ENCODE measurements around the gene SYTL5.

DNA sequence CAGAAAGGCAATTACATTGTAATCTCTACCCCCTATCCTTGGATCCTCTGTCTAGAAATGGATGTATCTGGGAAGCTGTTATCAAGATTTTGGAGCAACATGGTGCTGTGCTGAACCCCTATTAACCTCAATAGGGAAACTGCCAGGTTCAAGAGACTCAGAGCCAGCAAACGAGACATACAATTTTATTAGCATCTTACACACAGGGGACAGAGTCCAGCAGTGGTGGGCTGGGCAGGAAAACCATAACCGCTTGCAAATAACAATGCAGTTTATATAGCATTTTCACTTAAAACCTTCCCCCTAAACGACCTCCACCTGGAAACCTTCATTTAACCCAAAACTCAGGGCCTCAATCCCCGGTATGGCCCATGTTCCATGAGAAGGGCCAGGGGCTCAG is 79.5 kb downstream of the SYTL5 start:
- no peak for TF ChIP-seq POLR2AphosphoS5 (IDR thresholded peaks at IDR 0.05; ENCODE audit: low read depth)
- TF ChIP-seq, protein P1, sequence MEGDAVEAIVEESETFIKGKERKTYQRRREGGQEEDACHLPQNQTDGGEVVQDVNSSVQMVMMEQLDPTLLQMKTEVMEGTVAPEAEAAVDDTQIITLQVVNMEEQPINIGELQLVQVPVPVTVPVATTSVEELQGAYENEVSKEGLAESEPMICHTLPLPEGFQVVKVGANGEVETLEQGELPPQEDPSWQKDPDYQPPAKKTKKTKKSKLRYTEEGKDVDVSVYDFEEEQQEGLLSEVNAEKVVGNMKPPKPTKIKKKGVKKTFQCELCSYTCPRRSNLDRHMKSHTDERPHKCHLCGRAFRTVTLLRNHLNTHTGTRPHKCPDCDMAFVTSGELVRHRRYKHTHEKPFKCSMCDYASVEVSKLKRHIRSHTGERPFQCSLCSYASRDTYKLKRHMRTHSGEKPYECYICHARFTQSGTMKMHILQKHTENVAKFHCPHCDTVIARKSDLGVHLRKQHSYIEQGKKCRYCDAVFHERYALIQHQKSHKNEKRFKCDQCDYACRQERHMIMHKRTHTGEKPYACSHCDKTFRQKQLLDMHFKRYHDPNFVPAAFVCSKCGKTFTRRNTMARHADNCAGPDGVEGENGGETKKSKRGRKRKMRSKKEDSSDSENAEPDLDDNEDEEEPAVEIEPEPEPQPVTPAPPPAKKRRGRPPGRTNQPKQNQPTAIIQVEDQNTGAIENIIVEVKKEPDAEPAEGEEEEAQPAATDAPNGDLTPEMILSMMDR (conservative IDR thresholded peaks at IDR 0.05; ENCODE audit: low read depth in 2 of 2) = no peak
- no peak for TF ChIP-seq EZH2 (IDR thresholded peaks at IDR 0.05; ENCODE audit: low read depth, unreplicated experiment)

Data from GM23338 (cell line).